ENCODE measurements around the gene TRPC4AP. TPM values are rescaled to one million over a fixed set of nuclear protein-coding genes. Genes with fewer than 3 reads are reported as not detected.

TRPC4AP gene
- total and polyA plus RNA-seq, 2 of the 8 experiments (the other 6 are each of a cell fraction or from before 2014, with no cell fraction given): 73.1 to 74.8 TPM

DNA sequence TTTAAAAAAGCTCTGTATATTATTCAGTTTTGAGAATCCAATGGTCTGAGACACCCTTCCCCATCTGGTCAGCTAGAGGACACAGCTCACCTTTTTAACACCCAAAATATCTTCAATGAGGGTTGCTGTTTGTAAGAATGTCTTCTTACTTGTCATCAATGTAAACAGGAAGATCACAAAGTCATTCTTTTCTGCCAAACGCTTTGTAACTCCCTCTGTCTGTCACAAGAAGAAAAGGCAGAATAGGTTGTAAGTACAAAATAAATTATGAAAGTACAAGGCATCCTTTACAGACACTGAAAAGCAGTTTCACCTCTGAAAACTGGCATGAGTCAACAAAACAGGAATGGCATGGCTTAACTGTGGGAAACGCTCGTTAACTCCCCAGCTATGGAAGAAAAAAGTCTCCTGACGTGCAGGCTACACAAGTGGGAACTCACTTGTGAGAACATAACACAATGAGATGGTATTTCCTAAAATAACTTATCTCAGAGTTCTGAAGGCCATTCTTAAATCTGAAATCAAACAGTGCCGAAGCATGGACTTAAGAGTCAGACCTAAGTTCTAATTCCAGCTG lies 42.7 kb downstream of the TRPC4AP start:
- Histone ChIP-seq H2AK5ac (ENCODE audit: low read depth, low read length) (no peak overlapping the region), H3K4ac (replicated peaks; ENCODE audit: insufficient read length, low read depth, low read length) (no peak overlapping the region), H3K4me2 (ENCODE audit: insufficient read depth in 1 of 2, low read depth in 2 of 2, low read length in 2 of 2) (no peak overlapping the region), H2BK5ac (ENCODE audit: low read depth, low read length) (no peak overlapping the region), H3K27me3 (replicated peaks in 1 of 4; ENCODE audit: control insufficient read depth in 3 of 4, extremely low read depth in 1 of 4, insufficient read depth in 3 of 4, low read length in 3 of 4) (no peaks in the 10 kb centered on the region), H4K20me1 (replicated peaks in 1 of 2; ENCODE audit: control insufficient read depth in 1 of 2, insufficient read depth in 2 of 2, low read length in 2 of 2) (no peaks in the 10 kb centered on the region), H4K5ac (ENCODE audit: insufficient read length, low read depth, low read length) (no peak overlapping the region), H3K18ac (ENCODE audit: extremely low read depth, low read length) (no peak overlapping the region), H3K4me3 (ENCODE audit: extremely low read depth in 1 of 4, insufficient read depth in 2 of 4, low read depth in 3 of 4, low read length in 4 of 4) (no peak overlapping the region), H2BK15ac (ENCODE audit: low read length) (no peak overlapping the region), H3K56ac (replicated peaks; ENCODE audit: insufficient read length, low read depth, low read length) (no peak overlapping the region), H2BK20ac (ENCODE audit: low read length) (no peak overlapping the region), H4K91ac (replicated peaks; ENCODE audit: insufficient read length, low read length) (no peak overlapping the region), H2BK120ac (replicated peaks; ENCODE audit: low read depth, low read length) (no peak overlapping the region), H4K8ac (ENCODE audit: extremely low read depth, insufficient read depth, low read length) (no peak overlapping the region), H3K23me2 (ENCODE audit: low read depth, low read length) (no peaks in the 10 kb centered on the region), H3K79me2 (ENCODE audit: control insufficient read depth in 1 of 2, insufficient read depth in 2 of 2, low read length in 2 of 2) (no peaks in the 10 kb centered on the region), H3K79me1 (ENCODE audit: low read depth, low read length) (no peaks in the 10 kb centered on the region), H3K36me3 (ENCODE audit: control insufficient read depth in 2 of 4, insufficient read depth in 4 of 4, low read length in 3 of 4) (peaks cover 0 to 44% (median 11%) of the 10 kb centered on the region in 4 experiments; a peak in 6 of 8 replicates), H2AFZ (ENCODE audit: low read length) (no peak overlapping the region), H2BK12ac (ENCODE audit: low read depth, low read length) (no peak overlapping the region), H3K23ac (ENCODE audit: insufficient read length) (no peak overlapping the region), H3K9ac (replicated peaks in 1 of 4; ENCODE audit: extremely low read depth in 1 of 4, low read depth in 3 of 4, low read length in 3 of 4) (no peak overlapping the region), H3K9me3 (ENCODE audit: insufficient read depth in 2 of 2, low read depth in 1 of 2, low read length in 1 of 2) (no peaks in the 10 kb centered on the region), H3K14ac (ENCODE audit: insufficient read length) (no peak overlapping the region), H3K4me1 (replicated peaks in 1 of 4; ENCODE audit: control insufficient read depth in 3 of 4, insufficient read depth in 4 of 4, low read length in 3 of 4) (no peaks in the 10 kb centered on the region), H3K27ac (ENCODE audit: low read depth, low read length) (no peak overlapping the region)
- POLR2A ChIA-PET (ENCODE audit: partially characterized antibody): no interaction called here
- FAIRE-seq (no peak), DNase-seq (ENCODE audit: low read depth in 1 of 2, low spot score in 2 of 2) (no peak)
- CTCF ChIA-PET (ENCODE audit: partially characterized antibody): interaction anchor here (0.6 kb wide), 1 partner anchor 993 kb away, joined by 3 read pairs; no protein-coding TSS in a partner anchor
- WGBS, 2 experiments (ENCODE audit: extremely low coverage in 1 of 2, insufficient coverage in 1 of 2, insufficient read length in 1 of 2, insufficient replicate concordance in 2 of 2, low coverage in 1 of 2, low lambda C conversion rate in 2 of 2, missing lambda C conversion rate in 1 of 2): 94% methylated on average over 5 of the region's 5 CpGs; no CpG with 5 or more reads in 1 of the 2 experiments
- no peak for TF ChIP-seq YY1 (IDR thresholded peaks at IDR 0.05; ENCODE audit: low read depth, low read length)
- no peak for TF ChIP-seq RBBP5 (IDR thresholded peaks at IDR 0.05; ENCODE audit: borderline replicate concordance, low read depth, low read length)
- no peak for TF ChIP-seq RNF2 (IDR thresholded peaks at IDR 0.05; ENCODE audit: borderline replicate concordance, low read depth, low read length, missing control alignments, poor library complexity, severe bottlenecking)
- no peak for TF ChIP-seq ASH2L (IDR thresholded peaks at IDR 0.05; ENCODE audit: low read length)
- no peak for TF ChIP-seq SUZ12 (IDR thresholded peaks at IDR 0.05; ENCODE audit: low read length)
- TF ChIP-seq SP2 (IDR thresholded peaks at IDR 0.05; ENCODE audit: low read length): no peak
- TF ChIP-seq, protein P1, sequence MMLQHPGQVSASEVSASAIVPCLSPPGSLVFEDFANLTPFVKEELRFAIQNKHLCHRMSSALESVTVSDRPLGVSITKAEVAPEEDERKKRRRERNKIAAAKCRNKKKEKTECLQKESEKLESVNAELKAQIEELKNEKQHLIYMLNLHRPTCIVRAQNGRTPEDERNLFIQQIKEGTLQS (IDR thresholded peaks at IDR 0.05; ENCODE audit: insufficient read depth, low read depth, low read length): no peak
- TF ChIP-seq PHF8 (conservative IDR thresholded peaks at IDR 0.05; ENCODE audit: low read depth, low read length): no peak
- no peak for TF ChIP-seq SRF (IDR thresholded peaks at IDR 0.05; ENCODE audit: low read depth, low read length)
- no peak for TF ChIP-seq TAF7 (optimal IDR thresholded peaks at IDR 0.05; ENCODE audit: borderline replicate concordance, low read depth, low read length)
- no peak for TF ChIP-seq CREB1 (IDR thresholded peaks at IDR 0.05)
- no peak for TF ChIP-seq HDAC2 (IDR thresholded peaks at IDR 0.05; ENCODE audit: borderline replicate concordance in 1 of 2, low read depth in 2 of 2, low read length in 2 of 2)
- TF ChIP-seq MAFK (IDR thresholded peaks at IDR 0.05; ENCODE audit: low read depth, low read length): no peak

Measured in H1 (cell line).